HCT116 (cell line): ENCODE results near the gene TLR8. TPM values are rescaled to one million over a fixed set of nuclear protein-coding genes. Genes with fewer than 3 reads are reported as not detected.

Experiments
- ATAC-seq: fragments of 200-7000 bp; cut with Tn5 transposase; 2 replicates; pipeline ENCODE4 v1.9.1; 2020; ENCODE audit warnings: mild to moderate bottlenecking, moderate library complexity
- BruUV-seq: library from RNA; stranded (reverse); fragments of 400-500 nt; replicated peaks from 2 replicates; lab custom pipeline; 2021; lab: Mats Ljungman, UMichigan
- CTCF ChIA-PET: fragments of 300-600 bp; sonication (Branson Sonifier 250); formaldehyde crosslinking; loops from one replicate; lab custom pipeline; 2021; ENCODE audit warnings: antibody characterized with exemption; lab: Charles Lee
- POLR2A ChIA-PET: fragments of 300-600, 350-600 bp; sonication (Branson Sonifier 250); formaldehyde crosslinking; loops from one replicate; lab custom pipeline; 2021; ENCODE audit warnings: antibody characterized with exemption; lab: Charles Lee
- RAD21 ChIA-PET, 2 experiments: fragments of 300-600 bp; sonication (Branson Sonifier 250); formaldehyde crosslinking; loops; one replicate each; lab custom pipeline; 2023; ENCODE audit warnings: low total read pairs in 2 of 2; ENCODE audit not compliant: uncharacterized antibody in 2 of 2, unreplicated experiment in 2 of 2, low non-redundant PET in 1 of 2; lab: Charles Lee
- DNase-seq: peaks from one replicate; pipeline ENCODE4 v3.0.0-alpha.2; 2010; ENCODE audit warnings: low read depth, low spot score
- H2AFZ ChIP-seq: fragments of 200-600 bp; shearing (Covaris generic), sonication (generic); 2 replicates; pipeline ENCODE4 v1.6.1; 2017; ENCODE audit warnings: low read depth, mixed run types, mixed read lengths, antibody characterized with exemption, low read length; ENCODE audit not compliant: poor library complexity, severe bottlenecking
- H3K27ac ChIP-seq: 2 replicates; pipeline ENCODE4 v1.5.1; 2012; ENCODE audit warnings: low read depth, low read length
- H3K27me3 ChIP-seq: fragments of 200-600 bp; sonication (generic); 2 replicates; pipeline ENCODE4 v1.6.1; 2016; ENCODE audit warnings: mixed run types, low read length, mixed read lengths; ENCODE audit not compliant: insufficient read depth
- H3K36me3 ChIP-seq, 2 experiments: fragments of 200-500 bp in 1 of 2; fragments of 200-600 bp in 1 of 2; sonication (Bioruptor generic) in 1 of 2; sonication (generic) in 1 of 2; 2 replicates each; pipeline versions ENCODE4 v1.5.1 to v1.6.1; 2014 to 2016; ENCODE audit warnings: low read length in 2 of 2, inconsistent platforms in 1 of 2, mixed read lengths in 1 of 2, mixed run types in 1 of 2; ENCODE audit not compliant: insufficient read depth in 2 of 2, control insufficient read depth in 1 of 2
- H3K4me1 ChIP-seq, 2 experiments: fragments of 200-600 bp in 1 of 2; sonication (generic) in 1 of 2; 2 replicates each; pipeline versions ENCODE4 v1.5.1 to v1.6.1; 2012 to 2017; ENCODE audit warnings: low read length in 2 of 2, inconsistent platforms in 1 of 2, mild to moderate bottlenecking in 1 of 2, mixed read lengths in 1 of 2, mixed run types in 1 of 2, moderate library complexity in 1 of 2; ENCODE audit not compliant: insufficient read depth in 2 of 2, control insufficient read depth in 1 of 2
- H3K4me2 ChIP-seq: fragments of 200-600 bp; sonication (generic); 2 replicates; pipeline ENCODE4 v1.6.1; 2017; ENCODE audit warnings: mixed run types, low read length, mixed read lengths
- H3K4me3 ChIP-seq, 2 experiments: fragments of 200-600 bp in 1 of 2; sonication (generic) in 1 of 2; replicated peaks in 1 of 2; 2 replicates each; pipeline ENCODE4 v1.5.1; 2011 to 2016; ENCODE audit warnings: low read length in 2 of 2, control low read depth in 1 of 2, low read depth in 1 of 2, mild to moderate bottlenecking in 1 of 2, mixed read lengths in 1 of 2, mixed run types in 1 of 2
- H3K79me2 ChIP-seq: fragments of 200-600 bp; sonication (generic); 2 replicates; pipeline ENCODE4 v1.6.1; 2017; ENCODE audit warnings: mild to moderate bottlenecking, mixed run types, low read length, moderate library complexity, mixed read lengths; ENCODE audit not compliant: insufficient read depth
- H3K9ac ChIP-seq: fragments of 200-600 bp; sonication (generic); 2 replicates; pipeline ENCODE4 v1.6.1; 2016; ENCODE audit warnings: low read length, mixed read lengths
- H3K9me2 ChIP-seq: fragments of 200-600 bp; sonication (generic), shearing (Covaris generic); 2 replicates; pipeline ENCODE4 v1.6.1; 2017; ENCODE audit warnings: mixed run types, mild to moderate bottlenecking, moderate library complexity; ENCODE audit not compliant: insufficient read depth
- H3K9me3 ChIP-seq, 2 experiments: fragments of 200-500 bp in 1 of 2; fragments of 200-600 bp in 1 of 2; sonication (Bioruptor generic) in 1 of 2; sonication (generic) in 1 of 2; 2 replicates each; pipeline ENCODE4 v1.6.1; 2014 to 2017; ENCODE audit warnings: low read length in 2 of 2, mixed read lengths in 2 of 2, inconsistent platforms in 1 of 2, low read depth in 1 of 2, mild to moderate bottlenecking in 1 of 2, mixed run types in 1 of 2, moderate library complexity in 1 of 2; ENCODE audit not compliant: control insufficient read depth in 1 of 2, insufficient read depth in 1 of 2
- H4K20me1 ChIP-seq: fragments of 200-600 bp; sonication (generic), shearing (Covaris generic); 2 replicates; pipeline ENCODE4 v1.6.1; 2017; ENCODE audit warnings: mixed run types, mild to moderate bottlenecking, moderate library complexity; ENCODE audit not compliant: insufficient read depth
- CEBPB ChIP-seq: IDR thresholded peaks from 2 replicates; pipeline ENCODE4 v1.6.1; 2012; ENCODE audit warnings: low read depth
- ELF1 ChIP-seq: IDR thresholded peaks from 2 replicates; pipeline ENCODE4 v1.6.1; 2012; ENCODE audit warnings: low read depth, borderline replicate concordance
- EZH2 ChIP-seq: fragments of 200-600 bp; sonication (generic); IDR thresholded peaks from 2 replicates; pipeline ENCODE4 v1.6.1; 2017; ENCODE audit warnings: antibody characterized with exemption, mixed run types
- EZH2phosphoT487 ChIP-seq: fragments of 200-600 bp; IDR thresholded peaks from 2 replicates; pipeline ENCODE4 v1.6.1; 2018; ENCODE audit warnings: antibody characterized with exemption, borderline replicate concordance
- MAX ChIP-seq: IDR thresholded peaks from 2 replicates; pipeline ENCODE4 v1.6.1; 2012
- POLR2A ChIP-seq: IDR thresholded peaks from 2 replicates; pipeline ENCODE4 v1.7.0; 2011; ENCODE audit warnings: borderline replicate concordance; ENCODE audit not compliant: insufficient read depth, insufficient read length; ENCODE audit errors: extremely low read depth
- RAD21 ChIP-seq: IDR thresholded peaks from 2 replicates; pipeline ENCODE4 v1.6.1; 2012; ENCODE audit warnings: low read depth, mild to moderate bottlenecking
- REST ChIP-seq: IDR thresholded peaks from 2 replicates; pipeline ENCODE4 v1.6.1; 2012; ENCODE audit warnings: low read depth
- SP1 ChIP-seq: IDR thresholded peaks from 2 replicates; pipeline ENCODE4 v1.6.1; 2012; ENCODE audit warnings: low read depth
- ZBTB33 ChIP-seq: IDR thresholded peaks from 2 replicates; pipeline ENCODE4 v1.6.1; 2011; ENCODE audit warnings: mild to moderate bottlenecking, low read length, moderate library complexity; ENCODE audit not compliant: insufficient replicate concordance; ENCODE audit errors: extremely low read depth
- intact Hi-C: fragments of 100-400 bp; cut with micrococcal nuclease; formaldehyde crosslinking; loops from 2 replicates; pipeline ENCODE4 v1.10.0; 2022
- total RNA-seq: library from RNA; stranded (reverse); gene quantifications from one replicate; pipeline ENCODE4 v1.2.1, GENCODE V29; 2021; ENCODE audit not compliant: unreplicated experiment

Gene TLR8
- total RNA-seq, 1 experiment from 2014 or later = not detected

- TF ChIP-seq REST (no peak), ZBTB33 (no peak), EZH2phosphoT487 (no peak), CEBPB (no peak), ELF1 (no peak), EZH2 (no peak), MAX (no peak), SP1 (no peak), POLR2A (no peak)
These were observed 10.6 kb upstream of the TLR8 start (continued) for GRCh38 chrX:12895866-12896265.

- Histone ChIP-seq H3K4me1 (no peaks in the 10 kb centered on the region), H3K9me2 (no peaks in the 10 kb centered on the region), H3K9me3 (no peaks in the 10 kb centered on the region), H3K4me2 (no peak overlapping the region), H3K79me2 (no peaks in the 10 kb centered on the region), H3K9ac (no peak overlapping the region), H4K20me1 (no peaks in the 10 kb centered on the region), H3K36me3 (no peaks in the 10 kb centered on the region), H3K4me3 (no peak overlapping the region)
- intact Hi-C loops = no loop called here
- POLR2A ChIA-PET = no interaction called here
- CTCF ChIA-PET = interaction anchor here (1.7 kb wide), 1 partner anchor 83 kb away, joined by 6 read pairs; no protein-coding TSS in a partner anchor
- BruUV-seq = no TSS peak
- no peak for ATAC-seq
- TF ChIP-seq RAD21 (no peak), ZBTB33 (no peak)
- TF ChIP-seq, all 23 proteins: peak for 0
- no peak overlapping the region for H3K27ac ChIP-seq
- RAD21 ChIA-PET = no interaction called here
- no peak for DNase-seq
- H3K27me3 ChIP-seq = no peaks in the 10 kb centered on the region
- no peak overlapping the region for H2AFZ ChIP-seq
These were observed 9.5 kb upstream of the TLR8 start for GRCh38 chrX:12896935-12897334.
